CD8-positive, alpha-beta memory T cell (primary cell): Measurements from ENCODE around the gene CREG2. TPM values are rescaled to one million over a fixed set of nuclear protein-coding genes. Genes with fewer than 3 reads are reported as not detected.

Experiments used
- CTCF ChIA-PET: fragments of 350-600 bp; sonication (Branson Sonifier 250); formaldehyde crosslinking; loops from one replicate; lab custom pipeline; 2021; ENCODE audit warnings: antibody characterized with exemption; lab: Charles Lee
- POLR2A ChIA-PET: fragments of 350-600 bp; sonication (Branson Sonifier 250); formaldehyde crosslinking; loops from one replicate; lab custom pipeline; 2021; ENCODE audit warnings: antibody characterized with exemption; lab: Charles Lee
- DNase-seq, 5 donors: peaks; one replicate each; pipeline versions ENCODE4 v3.0.0 to v3.0.0-alpha.2; 2020 to 2022; ENCODE audit warnings: mixed read lengths in 1 of 5
- H3K27ac ChIP-seq: one replicate; pipeline ENCODE4 v1.7.0; 2013; ENCODE audit warnings: low read depth, mild to moderate bottlenecking, low read length, moderate library complexity
- H3K27me3 ChIP-seq: 2 replicates; pipeline ENCODE4 v1.7.0; 2013; ENCODE audit warnings: low read length, mild to moderate bottlenecking; ENCODE audit not compliant: insufficient read depth, poor library complexity, severe bottlenecking
- H3K36me3 ChIP-seq: 2 replicates; pipeline ENCODE4 v1.7.0; 2013; ENCODE audit warnings: mild to moderate bottlenecking, low read length, moderate library complexity; ENCODE audit not compliant: insufficient read depth
- H3K4me1 ChIP-seq: 2 replicates; pipeline ENCODE4 v1.7.0; 2013; ENCODE audit warnings: mild to moderate bottlenecking, low read length, moderate library complexity; ENCODE audit not compliant: insufficient read depth
- H3K4me3 ChIP-seq: 2 replicates; pipeline ENCODE4 v1.7.0; 2013; ENCODE audit warnings: mild to moderate bottlenecking, low read length
- H3K9me3 ChIP-seq: 2 replicates; pipeline ENCODE4 v1.7.0; 2013; ENCODE audit warnings: mild to moderate bottlenecking, low read length
- H3K27ac Mint-ChIP-seq, 8 donors: one replicate each; pipeline ENCODE4 v1.8.0; 2020 to 2021; ENCODE audit warnings: mixed read lengths in 8 of 8, mild to moderate bottlenecking in 6 of 8, inconsistent platforms in 3 of 8, moderate library complexity in 3 of 8
- H3K27me3 Mint-ChIP-seq, 2 donors: one replicate each; pipeline ENCODE4 v1.8.0; 2020 to 2021; ENCODE audit warnings: mixed read lengths in 2 of 2, mild to moderate bottlenecking in 1 of 2, moderate library complexity in 1 of 2
- H3K36me3 Mint-ChIP-seq, 3 donors: one replicate each; pipeline ENCODE4 v1.8.0; 2020 to 2021; ENCODE audit warnings: mixed read lengths in 3 of 3, inconsistent platforms in 1 of 3, mild to moderate bottlenecking in 1 of 3
- H3K4me1 Mint-ChIP-seq, 3 donors: one replicate each; pipeline ENCODE4 v1.8.0; 2020 to 2021; ENCODE audit warnings: mixed read lengths in 3 of 3, inconsistent platforms in 1 of 3, mild to moderate bottlenecking in 1 of 3
- H3K4me3 Mint-ChIP-seq, 7 donors: one replicate each; pipeline ENCODE4 v1.8.0; 2020 to 2021; ENCODE audit warnings: mixed read lengths in 7 of 7, mild to moderate bottlenecking in 6 of 7, moderate library complexity in 4 of 7, inconsistent platforms in 2 of 7
- H3K9me3 Mint-ChIP-seq, 5 donors: one replicate each; pipeline ENCODE4 v1.8.0; 2020 to 2022; ENCODE audit warnings: mixed read lengths in 5 of 5, mild to moderate bottlenecking in 3 of 5, moderate library complexity in 2 of 5, inconsistent platforms in 1 of 5
- polyA plus RNA-seq: library from polyadenylated mRNA; unstranded; fragments of 300-500 nt; fragmentation: Illumina TruSeq; gene quantifications from one replicate; pipeline ENCODE4 v1.2.3, GENCODE V29; 2021
- total RNA-seq, 2 experiments: library from RNA; stranded (reverse); gene quantifications; one replicate each; pipeline ENCODE4 v1.2.3, GENCODE V29; 2021

CREG2 gene
- total and polyA plus RNA-seq, 3 experiments from 2014 or later, result not detected

GRCh38 chr2:101368376-101368775 is 18.9 kb downstream of the CREG2 start:
- no peak for DNase-seq
- peaks cover 0 to 8% (median 4%) of the 10 kb centered on the region in 5 donors for H3K9me3 Mint-ChIP-seq
- CTCF ChIA-PET, result no interaction called here

GRCh38 chr2:101367508-101367907 is 19.8 kb downstream of the CREG2 start:
- Histone ChIP-seq H3K36me3 (no peaks in the 10 kb centered on the region), H3K27me3 (no peaks in the 10 kb centered on the region), H3K4me1 (peaks cover 2% of the 10 kb centered on the region), H3K9me3 (no peaks in the 10 kb centered on the region), H3K4me3 (no peak overlapping the region), H3K27ac (no peak overlapping the region)
- peaks cover 0 to 4% (median under 1%) of the 10 kb centered on the region in 5 donors for H3K9me3 Mint-ChIP-seq
- CTCF ChIA-PET, result no interaction called here
- no peak for DNase-seq
- POLR2A ChIA-PET, result no interaction called here
- no peak overlapping the region for H3K4me3 Mint-ChIP-seq
- peaks cover 0 to 7% of the 10 kb centered on the region in 2 donors for H3K27me3 Mint-ChIP-seq
- H3K4me1 Mint-ChIP-seq, result peaks cover 5 to 7% (median 5%) of the 10 kb centered on the region in 3 donors
- peak overlapping the region in 1 of 8 donors; percentile 38 for H3K27ac Mint-ChIP-seq
- H3K36me3 Mint-ChIP-seq, result no peaks in the 10 kb centered on the region

More at GRCh38 chr2:101368376-101368775, 18.9 kb downstream of the CREG2 start:
- H3K4me3 ChIP-seq, result no peak overlapping the region
- H3K4me3 Mint-ChIP-seq, result no peak overlapping the region
- H3K36me3 ChIP-seq, result no peaks in the 10 kb centered on the region
- H3K9me3 ChIP-seq, result no peaks in the 10 kb centered on the region
- no peak overlapping the region for H3K27ac Mint-ChIP-seq
- no peaks in the 10 kb centered on the region for H3K4me1 ChIP-seq
- H3K27me3 Mint-ChIP-seq, result peaks cover 0 to 7% of the 10 kb centered on the region in 2 donors
- POLR2A ChIA-PET, result no interaction called here
- peaks cover 0 to 8% (median 0%) of the 10 kb centered on the region in 3 donors for H3K36me3 Mint-ChIP-seq
- no peaks in the 10 kb centered on the region for H3K4me1 Mint-ChIP-seq
- H3K27me3 ChIP-seq, result no peaks in the 10 kb centered on the region
- H3K27ac ChIP-seq, result no peak overlapping the region

GRCh38 chr2:101364878-101365277 is 22.4 kb downstream of the CREG2 start:
- H3K4me3 Mint-ChIP-seq, result no peak overlapping the region
- H3K4me1 Mint-ChIP-seq, result peaks cover 26 to 34% (median 32%) of the 10 kb centered on the region in 3 donors
- Histone ChIP-seq H3K9me3 (no peaks in the 10 kb centered on the region), H3K36me3 (no peaks in the 10 kb centered on the region), H3K4me3 (no peak overlapping the region), H3K4me1 (peaks cover 27% of the 10 kb centered on the region), H3K27ac (no peak overlapping the region), H3K27me3 (no peaks in the 10 kb centered on the region)
- ChIA-PET CTCF (interaction anchor here (1.2 kb wide), 1 partner anchor 22 kb away, joined by 4 read pairs; no protein-coding TSS in a partner anchor), POLR2A (no interaction called here)
- no peaks in the 10 kb centered on the region for H3K36me3 Mint-ChIP-seq
- H3K27me3 Mint-ChIP-seq, result peaks cover 0 to 7% of the 10 kb centered on the region in 2 donors
- H3K27ac Mint-ChIP-seq, result peak overlapping the region in 1 of 8 donors; percentile 59
- no peaks in the 10 kb centered on the region for H3K9me3 Mint-ChIP-seq
- no peak for DNase-seq

- Histone ChIP-seq H3K4me1 (peaks cover 27% of the 10 kb centered on the region), H3K4me3 (no peak overlapping the region), H3K27ac (no peak overlapping the region), H3K9me3 (no peaks in the 10 kb centered on the region), H3K27me3 (no peaks in the 10 kb centered on the region), H3K36me3 (no peaks in the 10 kb centered on the region)
- Mint-ChIP-seq H3K36me3 (no peaks in the 10 kb centered on the region), H3K27me3 (peaks cover 0 to 6% of the 10 kb centered on the region in 2 donors), H3K27ac (peak overlapping the region in 5 of 8 donors; percentile 74 to 90 (median 86)), H3K4me3 (peak overlapping the region in 2 of 7 donors; percentile 48 to 74), H3K9me3 (no peaks in the 10 kb centered on the region), H3K4me1 (peaks cover 28 to 37% (median 34%) of the 10 kb centered on the region in 3 donors)
- POLR2A ChIA-PET, result no interaction called here
- CTCF ChIA-PET, result interaction anchor here (1.2 to 3.5 kb wide), 7 partner anchors 13 to 139 kb away, joined by 3 to 41 read pairs (median 4); partner anchors contain the start of gene CREG2
- DNase-seq, result no peak
Observed at GRCh38 chr2:101362777-101363176, 24.5 kb downstream of the CREG2 start.

GRCh38 chr2:101362316-101362715 is 25.0 kb downstream of the CREG2 start:
- H3K4me3 Mint-ChIP-seq, result peak overlapping the region in 6 of 7 donors; percentile 29 to 74 (median 54)
- peaks cover 0 to 6% of the 10 kb centered on the region in 2 donors for H3K27me3 Mint-ChIP-seq
- H3K9me3 Mint-ChIP-seq, result no peaks in the 10 kb centered on the region
- ChIA-PET CTCF (interaction anchor here (1.1 to 3.5 kb wide), 9 partner anchors 12 to 139 kb away, joined by 3 to 41 read pairs (median 4); partner anchors contain the start of gene CREG2), POLR2A (no interaction called here)
- peaks cover 28 to 37% (median 34%) of the 10 kb centered on the region in 3 donors for H3K4me1 Mint-ChIP-seq
- no peaks in the 10 kb centered on the region for H3K36me3 Mint-ChIP-seq
- Histone ChIP-seq H3K27ac (no peak overlapping the region), H3K9me3 (no peaks in the 10 kb centered on the region), H3K27me3 (no peaks in the 10 kb centered on the region), H3K4me3 (no peak overlapping the region), H3K4me1 (peaks cover 27% of the 10 kb centered on the region), H3K36me3 (no peaks in the 10 kb centered on the region)
- DNase-seq, result peak in 1 of 5 donors; percentile 53
- peak overlapping the region in 7 of 8 donors; percentile 30 to 90 (median 82) for H3K27ac Mint-ChIP-seq

GRCh38 chr2:101361522-101361921 is 25.8 kb downstream of the CREG2 start:
- H3K4me1 ChIP-seq, result peaks cover 27% of the 10 kb centered on the region
- POLR2A ChIA-PET, result interaction anchor here (1.1 kb wide), 1 partner anchor 53 kb away, joined by 3 read pairs; the partner anchor contains the start of gene RNF149
- CTCF ChIA-PET, result interaction anchor here (1.1 to 3.5 kb wide), 7 partner anchors 11 to 80 kb away, joined by 3 to 41 read pairs (median 4); partner anchors contain the start of gene CREG2
- no peak overlapping the region for H3K27ac ChIP-seq
- Mint-ChIP-seq H3K4me3 (peak overlapping the region in 6 of 7 donors; percentile 29 to 81 (median 54)), H3K27me3 (peaks cover 0 to 6% of the 10 kb centered on the region in 2 donors), H3K36me3 (no peaks in the 10 kb centered on the region), H3K9me3 (no peaks in the 10 kb centered on the region), H3K4me1 (peaks cover 28 to 37% (median 34%) of the 10 kb centered on the region in 3 donors), H3K27ac (peak overlapping the region; percentile 16 to 90 (median 80))
- H3K36me3 ChIP-seq, result no peaks in the 10 kb centered on the region
- peak overlapping the region; percentile 9 for H3K4me3 ChIP-seq
- no peaks in the 10 kb centered on the region for H3K9me3 ChIP-seq
- no peaks in the 10 kb centered on the region for H3K27me3 ChIP-seq
- peak in 1 of 5 donors; percentile 23 for DNase-seq

- POLR2A ChIA-PET, result interaction anchor here (1.1 kb wide), 1 partner anchor 52 kb away, joined by 3 read pairs; the partner anchor contains the start of gene RNF149
- H3K27me3 ChIP-seq, result no peaks in the 10 kb centered on the region
- Mint-ChIP-seq H3K36me3 (no peaks in the 10 kb centered on the region), H3K4me1 (peaks cover 28 to 37% (median 34%) of the 10 kb centered on the region in 3 donors), H3K4me3 (peak overlapping the region in 6 of 7 donors; percentile 29 to 81 (median 54)), H3K9me3 (no peaks in the 10 kb centered on the region), H3K27me3 (peaks cover 0 to 6% of the 10 kb centered on the region in 2 donors), H3K27ac (peak overlapping the region; percentile 16 to 90 (median 78))
- H3K4me1 ChIP-seq, result peaks cover 27% of the 10 kb centered on the region
- peak overlapping the region; percentile 9 for H3K4me3 ChIP-seq
- no peaks in the 10 kb centered on the region for H3K9me3 ChIP-seq
- H3K36me3 ChIP-seq, result no peaks in the 10 kb centered on the region
- DNase-seq, result no peak
- CTCF ChIA-PET, result interaction anchor here (1.1 to 3.5 kb wide), 6 partner anchors 11 to 80 kb away, joined by 3 to 41 read pairs (median 12); partner anchors contain the start of gene CREG2
- H3K27ac ChIP-seq, result no peak overlapping the region
Observed at GRCh38 chr2:101361121-101361520, 26.2 kb downstream of the CREG2 start.

- ChIA-PET CTCF (interaction anchor here (2.7 to 3.5 kb wide), 3 partner anchors 10 to 26 kb away, joined by 9 to 37 read pairs (median 21); partner anchors contain the start of gene CREG2), POLR2A (interaction anchor here (1.1 kb wide), 1 partner anchor 52 kb away, joined by 3 read pairs; the partner anchor contains the start of gene RNF149)
- H3K9me3 ChIP-seq, result no peaks in the 10 kb centered on the region
- H3K27ac ChIP-seq, result no peak overlapping the region
- Mint-ChIP-seq H3K9me3 (no peaks in the 10 kb centered on the region), H3K4me3 (peak overlapping the region in 1 of 7 donors; percentile 19), H3K27ac (peak overlapping the region in 2 of 8 donors; percentile 25 to 83), H3K4me1 (peaks cover 28 to 37% (median 34%) of the 10 kb centered on the region in 3 donors), H3K36me3 (no peaks in the 10 kb centered on the region), H3K27me3 (peaks cover 0 to 4% of the 10 kb centered on the region in 2 donors)
- no peak overlapping the region for H3K4me3 ChIP-seq
- no peak for DNase-seq
- no peaks in the 10 kb centered on the region for H3K27me3 ChIP-seq
- no peaks in the 10 kb centered on the region for H3K36me3 ChIP-seq
- H3K4me1 ChIP-seq, result peaks cover 27% of the 10 kb centered on the region
Observed at GRCh38 chr2:101360232-101360631, 27.1 kb downstream of the CREG2 start.
